Stimulated activated CD4-positive, alpha-beta T cell treated with anti-CD3 and anti-CD28 coated beads, Interleukin-4, amount 100 ng/mL, for 48 hours (primary cell): ENCODE data around the gene ZNF22.

Experiments
- DNase-seq, 2 donors: peaks; one replicate each; pipeline ENCODE4 v3.0.0-alpha.2; 2020; ENCODE audit warnings: low read depth in 2 of 2

Gene ZNF22

GRCh38 chr10:45000752-45001380 lies at the start of gene ZNF22:
TSS of gene ZNF22 (plus strand) at chr10:45000923. CDS start at chr10:45003369, 2,446 bp downstream.
- DNase-seq = peak; percentile 49 to 51

GRCh38 chr10:44951576-44952226 lies 49.0 kb upstream of the ZNF22 start:
- no peak for DNase-seq

GRCh38 chr10:44952779-44953231 lies 47.9 kb upstream of the ZNF22 start:
- DNase-seq = no peak

DNA sequence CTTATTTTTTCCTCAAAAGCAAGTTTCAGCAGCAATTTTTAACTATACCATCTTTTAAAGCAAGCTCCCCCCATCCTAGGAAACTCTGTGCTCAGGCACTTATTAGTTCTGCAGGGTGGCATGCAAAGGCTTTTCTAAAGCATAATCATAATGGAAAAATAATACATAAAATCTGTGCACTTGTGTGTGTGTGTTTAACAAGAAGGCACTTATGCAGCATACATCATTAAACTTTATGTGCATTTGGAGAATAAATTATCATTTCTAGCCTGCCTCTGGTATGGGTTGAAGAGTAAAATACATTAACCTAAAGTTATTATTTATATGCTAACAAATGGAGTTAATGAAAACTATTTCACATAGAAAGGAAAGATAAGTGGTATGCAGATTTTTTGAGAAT lies 46.7 kb upstream of the ZNF22 start:
- no peak for DNase-seq

GRCh38 chr10:44954962-44955361 lies 45.8 kb upstream of the ZNF22 start:
- DNase-seq = no peak

GRCh38 chr10:44955413-44956070 lies 45.2 kb upstream of the ZNF22 start:
- no peak for DNase-seq

DNA sequence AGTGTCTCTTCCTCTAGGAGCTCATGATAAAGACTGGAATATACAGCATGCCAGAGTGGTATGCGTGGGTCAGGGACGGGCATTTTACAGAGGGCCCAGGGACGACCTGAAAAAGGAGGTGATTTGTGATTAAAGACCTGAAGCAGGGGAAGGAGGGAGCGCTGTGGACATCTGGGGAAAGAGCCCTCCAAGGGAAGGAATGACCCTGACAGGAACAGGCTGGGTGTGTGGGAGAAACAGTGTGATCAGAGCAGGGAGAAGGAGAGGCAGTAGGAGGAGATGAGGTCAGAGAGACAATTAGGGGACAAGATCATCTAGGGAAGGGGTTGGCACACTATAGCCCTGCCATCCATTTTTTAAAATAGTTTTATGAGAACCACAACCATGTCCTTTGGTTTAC lies 44.5 kb upstream of the ZNF22 start:
- no peak for DNase-seq

DNA sequence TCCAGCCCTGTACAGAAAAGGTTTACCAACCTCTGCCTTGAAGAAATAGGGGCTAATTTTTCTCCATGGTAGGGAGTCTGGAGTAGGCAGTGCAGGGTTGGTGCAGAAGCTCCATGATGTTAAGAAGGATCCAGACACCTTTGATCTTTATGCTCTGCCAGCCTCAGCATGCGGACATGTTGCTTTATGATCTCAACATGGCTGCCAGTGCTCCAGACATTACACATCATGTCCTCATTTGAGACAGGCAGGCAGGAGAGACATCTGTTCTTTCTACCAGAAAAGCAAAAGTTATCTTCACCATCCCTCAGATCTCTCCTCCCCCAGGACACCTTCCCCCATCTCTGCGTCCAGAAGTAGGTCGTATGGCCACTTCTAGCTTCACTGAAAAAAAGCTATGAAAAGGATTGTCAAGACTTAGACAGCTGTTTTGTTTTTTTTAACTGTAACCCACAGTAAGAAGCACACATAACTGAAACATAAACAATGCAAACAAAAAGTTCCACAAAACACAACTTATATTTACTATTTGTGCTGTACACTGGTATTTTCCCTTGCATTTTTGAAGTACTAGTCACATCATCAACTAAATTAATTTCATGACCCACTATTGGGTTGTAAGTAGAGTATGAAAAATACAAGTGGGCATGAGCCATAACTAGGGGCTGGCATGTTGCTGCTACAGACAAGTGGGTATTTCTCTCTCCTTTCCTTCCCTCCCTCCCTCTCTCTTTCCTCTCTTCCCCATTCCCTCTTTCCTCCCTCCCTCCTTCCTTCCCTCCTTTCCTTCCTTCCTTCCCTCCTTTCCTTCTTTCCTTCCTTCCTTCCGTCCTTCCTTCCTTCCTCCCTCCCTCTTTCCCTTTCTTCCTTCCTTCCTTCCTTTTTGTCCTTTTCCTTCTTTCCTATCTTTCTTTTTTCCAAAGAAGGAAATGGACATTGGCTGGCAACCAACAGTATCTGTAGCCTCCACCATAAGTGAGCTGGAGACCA lies 43.7 kb upstream of the ZNF22 start:
- DNase-seq = no peak

DNA sequence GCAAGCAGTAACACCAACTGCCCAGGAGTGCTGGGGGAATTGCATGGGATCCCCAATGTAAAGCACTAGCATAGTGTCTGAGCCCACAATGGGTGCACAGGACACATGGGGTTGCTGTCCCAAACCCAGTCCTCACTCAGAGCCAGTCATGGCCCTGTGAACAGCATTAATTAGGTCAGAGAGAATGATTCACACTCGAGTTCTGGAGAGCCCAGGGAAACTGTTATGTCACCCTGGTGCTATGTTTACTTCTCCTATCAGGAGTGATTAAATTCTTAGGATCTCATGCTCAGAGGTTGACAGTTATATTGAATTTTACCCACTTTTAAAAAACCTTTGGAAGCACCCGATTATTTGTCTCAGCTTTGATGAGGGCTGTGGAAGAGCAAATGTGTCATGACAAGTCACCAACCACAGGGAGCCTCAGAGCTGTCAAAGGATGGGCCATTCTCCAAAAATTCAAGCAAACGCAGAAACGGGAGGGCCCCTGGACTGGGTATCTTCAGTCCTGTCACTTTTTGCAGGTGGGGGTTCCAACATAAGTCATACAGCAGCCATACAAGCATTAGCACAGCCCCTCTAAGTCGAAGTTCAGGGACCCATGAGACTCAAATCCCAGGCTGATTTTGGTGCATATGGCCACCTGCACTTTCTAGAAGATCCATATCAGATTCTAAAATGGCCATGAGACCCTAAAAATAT lies 42.4 kb upstream of the ZNF22 start:
- DNase-seq = no peak

- DNase-seq = no peak
Observed at GRCh38 chr10:44958898-44959246, 41.9 kb upstream of the ZNF22 start.

- DNase-seq = peak; percentile 87 to 88
Observed at GRCh38 chr10:44959247-44960087, 41.3 kb upstream of the ZNF22 start, which contains the start of gene RASSF4. TSS of gene RASSF4 (plus strand) at chr10:44959802. CDS start at chr10:44970203, 10,401 bp downstream.

DNA sequence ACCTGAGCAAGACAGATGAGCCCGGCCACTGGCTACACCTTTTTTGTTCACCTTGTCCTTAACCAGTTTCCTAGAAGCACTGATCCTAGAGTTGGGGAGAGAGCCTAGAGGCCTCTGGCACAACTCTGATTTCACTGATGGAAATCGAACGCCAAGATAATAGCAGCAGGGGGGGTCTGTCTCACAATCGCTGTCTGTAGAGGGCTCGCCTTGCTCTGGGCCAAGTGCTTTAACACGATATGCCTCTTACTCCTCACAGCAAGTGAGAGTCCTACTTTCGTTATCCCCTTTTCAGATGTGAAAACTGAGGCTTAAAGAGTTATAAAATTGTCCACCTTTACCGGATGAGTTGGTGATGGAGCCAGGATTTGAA lies 40.6 kb upstream of the ZNF22 start:
- DNase-seq = no peak

- no peak for DNase-seq
Observed at GRCh38 chr10:44960482-44961229, 40.1 kb upstream of the ZNF22 start.

GRCh38 chr10:44961230-44961571 lies 39.5 kb upstream of the ZNF22 start:
- no peak for DNase-seq

DNA sequence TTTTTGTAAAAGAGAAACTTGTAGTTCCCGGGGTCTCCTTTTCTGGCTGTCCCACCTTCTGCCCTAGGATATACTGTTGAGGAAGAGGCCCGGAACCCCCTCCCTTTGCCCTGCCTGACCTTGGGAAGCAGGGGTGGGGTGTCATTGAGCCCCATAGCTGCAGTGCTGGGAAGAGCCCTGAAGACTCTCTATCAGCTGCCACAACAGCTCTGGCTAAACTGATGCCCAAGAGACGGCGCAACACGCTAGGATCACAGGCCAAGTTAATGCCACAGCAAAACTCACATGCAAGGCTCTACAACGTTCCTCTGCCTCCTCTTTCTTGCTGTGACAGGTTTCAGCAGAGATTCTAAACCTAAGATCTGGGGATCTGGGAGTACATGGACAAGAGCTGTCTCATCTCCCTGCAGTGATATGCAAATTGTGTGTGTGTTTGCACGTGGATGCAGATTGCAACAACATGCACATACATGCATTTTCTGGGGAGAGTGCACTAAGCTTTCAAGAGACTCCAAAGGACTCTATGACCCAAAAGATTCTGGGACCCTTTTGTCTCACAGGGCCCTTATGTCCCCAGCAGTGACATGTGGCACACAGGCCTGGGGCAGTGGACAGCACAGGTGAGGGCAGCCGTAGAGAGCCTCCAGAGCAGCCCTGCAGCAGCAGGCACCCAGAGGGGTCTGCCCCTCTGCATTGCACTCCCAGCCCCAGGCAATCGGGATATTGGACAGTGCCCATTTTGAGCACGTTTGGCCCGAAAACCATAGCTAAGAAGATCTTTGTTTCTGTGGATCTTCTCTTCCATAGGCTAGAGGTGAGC lies 38.6 kb upstream of the ZNF22 start:
- DNase-seq = no peak

DNA sequence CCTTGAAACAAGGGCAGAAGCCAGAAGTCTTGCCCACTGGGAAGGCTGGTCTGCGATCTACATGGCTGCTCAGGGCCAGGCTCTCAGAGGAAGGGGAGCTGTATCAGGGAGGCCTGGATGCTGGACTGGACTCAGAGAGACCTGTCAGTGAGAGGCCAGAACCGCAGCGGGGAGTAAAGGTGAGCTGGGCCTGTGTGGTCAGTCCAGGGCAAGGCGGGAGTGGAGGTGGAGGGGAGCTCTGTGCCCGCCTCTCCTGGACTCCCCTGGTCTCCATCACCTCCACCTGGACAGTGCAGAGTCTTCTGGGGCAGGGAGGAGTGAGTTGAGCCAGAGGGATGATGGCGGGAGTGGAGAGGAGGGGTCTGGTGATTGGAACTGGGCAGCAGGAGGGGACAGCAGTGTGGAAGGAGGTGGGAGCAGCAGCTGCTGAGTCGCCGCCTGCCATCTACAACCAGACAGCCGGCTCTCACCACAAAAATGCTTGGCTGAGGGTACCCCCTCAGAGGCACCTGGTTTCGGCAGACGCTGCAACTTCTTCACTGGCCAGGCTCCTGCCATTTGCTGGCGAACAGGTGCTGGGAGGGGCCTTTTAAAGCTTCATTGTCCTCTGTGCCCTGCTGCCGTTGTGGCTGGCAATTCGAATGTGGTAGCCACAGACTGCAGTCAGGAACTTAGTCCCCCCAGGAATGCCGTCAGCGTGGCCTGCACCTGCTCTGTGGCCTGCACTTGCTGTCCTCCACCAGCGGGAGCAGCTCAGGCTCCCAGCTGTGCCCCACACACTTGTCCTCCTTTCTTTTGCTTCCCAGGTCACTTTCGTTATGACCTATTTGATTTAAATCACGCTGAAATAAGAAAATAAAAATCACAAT lies 37.6 kb upstream of the ZNF22 start:
- DNase-seq = no peak

DNA sequence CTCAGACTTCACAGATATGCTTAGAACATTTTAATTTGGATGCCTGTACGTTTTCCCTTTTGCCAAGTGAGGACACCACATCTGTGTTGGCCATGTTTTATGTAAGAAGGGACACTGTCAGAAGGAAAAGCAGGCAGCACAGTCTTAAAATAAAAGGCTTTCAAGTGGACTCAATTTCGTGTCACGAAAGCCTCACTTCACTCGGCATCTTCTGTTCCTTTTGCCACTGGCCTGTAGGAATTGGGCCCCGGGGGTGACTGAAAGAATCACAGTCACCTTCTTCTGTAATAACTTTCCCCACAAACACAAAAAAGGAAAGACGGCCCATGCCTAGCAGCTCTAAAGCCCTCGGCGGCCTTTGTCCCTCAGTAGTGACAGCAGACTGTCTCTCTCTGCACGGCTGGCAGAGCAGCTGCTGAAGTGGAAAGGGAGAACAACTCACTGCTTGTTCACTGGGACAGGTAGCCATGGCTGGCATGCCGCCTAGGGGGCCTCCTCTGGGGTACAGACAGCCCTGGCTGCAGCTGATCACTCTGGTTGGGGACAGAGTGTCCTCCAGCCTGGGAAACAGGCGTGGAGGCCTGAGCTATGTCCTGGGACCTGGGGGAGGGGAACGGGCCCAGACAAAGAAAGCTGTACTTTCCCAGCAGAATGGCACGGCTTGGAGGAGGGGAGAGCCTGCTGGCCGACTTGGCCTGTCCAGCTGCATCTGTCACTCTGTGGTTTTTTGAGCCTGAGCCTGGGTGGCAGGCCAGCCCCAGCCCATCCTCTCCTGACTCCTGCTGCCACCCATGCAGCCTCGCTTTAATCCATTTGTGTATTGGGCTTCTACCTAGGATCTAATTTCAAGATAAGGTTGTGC lies 36.7 kb upstream of the ZNF22 start:
- DNase-seq = no peak
